K562 (cell line): Measurements from ENCODE around the gene P3H1. TPM values are rescaled to one million over a fixed set of nuclear protein-coding genes. Genes with fewer than 3 reads are reported as not detected.

ENCODE experiments used
- CXXC5 ChIP-seq: fragments of 250-450 bp; sonication (Bioruptor Pico); IDR thresholded peaks from 2 replicates; pipeline ENCODE4 v1.8.0; 2022; ENCODE audit warnings: inconsistent platforms, mild to moderate bottlenecking, moderate library complexity
- FOXJ3 ChIP-seq: sonication (generic); formaldehyde crosslinking; IDR thresholded peaks from 2 replicates; pipeline ENCODE4 v1.4.0; 2020; ENCODE audit warnings: mild to moderate bottlenecking, missing genetic modification reagents
- FOXK1 ChIP-seq: sonication (generic); formaldehyde crosslinking; IDR thresholded peaks from 2 replicates; pipeline ENCODE4 v1.8.0; 2022; ENCODE audit warnings: missing genetic modification reagents, mild to moderate bottlenecking, borderline replicate concordance
- HDGF ChIP-seq: fragments of 450-650 bp; IDR thresholded peaks from 2 replicates; pipeline ENCODE4 v1.6.1; 2016
- HMGN3 ChIP-seq: IDR thresholded peaks from 2 replicates; pipeline ENCODE4 v1.6.1; 2011; ENCODE audit warnings: borderline replicate concordance, low read depth, mild to moderate bottlenecking, mixed read lengths, low read length; ENCODE audit not compliant: insufficient read length; ENCODE audit errors: extremely low read depth
- HNRNPL ChIP-seq: fragments of 200-400 bp; formaldehyde crosslinking; IDR thresholded peaks from 2 replicates; pipeline ENCODE4 v1.6.1; 2017; ENCODE audit warnings: low read depth, mild to moderate bottlenecking, low read length
- HNRNPLL ChIP-seq: fragments of 200-400 bp; formaldehyde crosslinking; IDR thresholded peaks from 2 replicates; pipeline ENCODE4 v1.6.1; 2017; ENCODE audit warnings: low read length, low read depth, mild to moderate bottlenecking; ENCODE audit not compliant: poor library complexity, severe bottlenecking
- MYC ChIP-seq, 2 experiments: fragments of 250-450 bp in 1 of 2; sonication (Bioruptor Pico) in 1 of 2; IDR thresholded peaks; 2 replicates each; pipeline versions ENCODE4 v1.5.1 to v1.6.1; 2012 to 2021; ENCODE audit warnings: low read depth in 2 of 2, borderline replicate concordance in 1 of 2, improper control_type of control experiment in 1 of 2, low read length in 1 of 2, mild to moderate bottlenecking in 1 of 2, moderate library complexity in 1 of 2
- RAD51 ChIP-seq: fragments of 450-650 bp; IDR thresholded peaks from 2 replicates; pipeline ENCODE4 v1.7.1; 2016; ENCODE audit warnings: low read depth, mild to moderate bottlenecking, borderline replicate concordance
- SIN3B ChIP-seq: fragments of 450-650 bp; IDR thresholded peaks from 2 replicates; pipeline ENCODE4 v1.6.1; 2017; ENCODE audit warnings: low read depth, mild to moderate bottlenecking, moderate library complexity
- SMARCA4 ChIP-seq: fragments of 450-650 bp; IDR thresholded peaks from 2 replicates; pipeline ENCODE4 v1.6.1; 2016
- SRSF1 ChIP-seq: fragments of 200-400 bp; formaldehyde crosslinking; IDR thresholded peaks from 2 replicates; pipeline ENCODE4 v1.6.1; 2017; ENCODE audit warnings: mild to moderate bottlenecking, low read depth, low read length, moderate library complexity
- STAT5B ChIP-seq: fragments of 250-450 bp; sonication (Bioruptor Pico); IDR thresholded peaks from 2 replicates; pipeline ENCODE4 v1.8.0; 2021; ENCODE audit warnings: mild to moderate bottlenecking, inconsistent platforms
- TCF7L2 ChIP-seq: fragments of 150-350 bp; IDR thresholded peaks from 2 replicates; pipeline ENCODE4 v1.6.1; 2016; ENCODE audit warnings: low read depth, mild to moderate bottlenecking, low read length, moderate library complexity
- YY1 ChIP-seq, 3 experiments: IDR thresholded peaks; 2 replicates each; pipeline ENCODE4 v1.6.1; 2011; ENCODE audit warnings: low read length in 2 of 3, mild to moderate bottlenecking in 2 of 3, moderate library complexity in 2 of 3, borderline replicate concordance in 1 of 3, control low read depth in 1 of 3, low read depth in 1 of 3; ENCODE audit not compliant: insufficient read depth in 3 of 3, insufficient replicate concordance in 2 of 3, control insufficient read depth in 1 of 3, insufficient read length in 1 of 3; ENCODE audit errors: extremely low read depth in 1 of 3
- ZNF23 ChIP-seq: fragments of 250-450 bp; sonication (Bioruptor Pico); IDR thresholded peaks from 2 replicates; pipeline ENCODE4 v1.4.0; 2020; ENCODE audit warnings: mild to moderate bottlenecking
- polyA plus RNA-seq, 8 experiments: library from polyadenylated mRNA; depleted of rRNA in 4 of 8; stranded (reverse) in 5 of 8; unstranded in 3 of 8; fragments of >200 nt; fragmentation: Nextera tagmentation in 2 of 8; fragmentation: Illumina TruSeq in 1 of 8; extraction: Ambion mirVana in 2 of 8; extraction: Trizol in 1 of 8; gene quantifications; 2 replicates each; pipeline versions ENCODE4 v1.2.1 to v1.2.3, GENCODE V29; 2011 to 2014; ENCODE audit warnings: inconsistent platforms in 1 of 8, missing spikeins in 1 of 8
- total RNA-seq, 7 experiments: library from RNA; depleted of rRNA in 6 of 7; stranded (reverse); fragments of >200 nt in 6 of 7; fragmentation: Illumina TruSeq in 2 of 7; extraction: Trizol in 2 of 7; gene quantifications; 2 replicates each; pipeline versions ENCODE4 v1.2.1 to v1.2.3, GENCODE V29; 2011 to 2021; ENCODE audit warnings: low replicate concordance in 1 of 7
- TF ChIP-seq, protein P1 (sequence below): fragments of 250-450 bp; sonication (Bioruptor Pico); IDR thresholded peaks from 2 replicates; pipeline ENCODE4 v1.6.1; 2021; ENCODE audit warnings: mild to moderate bottlenecking
- TF ChIP-seq, protein P2 (sequence below), 2 experiments: fragments of 150-350 bp in 1 of 2; IDR thresholded peaks; 2 replicates each; pipeline ENCODE4 v1.6.1; 2012 to 2016; ENCODE audit warnings: low read depth in 2 of 2, low read length in 2 of 2, mild to moderate bottlenecking in 1 of 2, moderate library complexity in 1 of 2
- TF ChIP-seq, protein P3 (sequence below), 3 experiments: fragments of 200-800 bp in 1 of 3; fragments of 250-450 bp in 1 of 3; fragments of 450-650 bp in 1 of 3; sonication (Bioruptor Pico) in 1 of 3; sonication (Bioruptor generic) in 1 of 3; formaldehyde crosslinking in 1 of 3; IDR thresholded peaks; 2 replicates each; pipeline versions ENCODE4 v1.6.1 to v1.8.0; 2016 to 2022; ENCODE audit warnings: mild to moderate bottlenecking in 2 of 3, missing genetic modification characterization in 2 of 3, missing compliant biosample characterization in 1 of 3, moderate library complexity in 1 of 3

The P3H1 gene
- total and polyA plus RNA-seq, 9 of the 15 experiments (the other 6 are each of a cell fraction or from before 2014, with no cell fraction given) = 1.7 to 81.7 (median 45.7) TPM

DNA sequence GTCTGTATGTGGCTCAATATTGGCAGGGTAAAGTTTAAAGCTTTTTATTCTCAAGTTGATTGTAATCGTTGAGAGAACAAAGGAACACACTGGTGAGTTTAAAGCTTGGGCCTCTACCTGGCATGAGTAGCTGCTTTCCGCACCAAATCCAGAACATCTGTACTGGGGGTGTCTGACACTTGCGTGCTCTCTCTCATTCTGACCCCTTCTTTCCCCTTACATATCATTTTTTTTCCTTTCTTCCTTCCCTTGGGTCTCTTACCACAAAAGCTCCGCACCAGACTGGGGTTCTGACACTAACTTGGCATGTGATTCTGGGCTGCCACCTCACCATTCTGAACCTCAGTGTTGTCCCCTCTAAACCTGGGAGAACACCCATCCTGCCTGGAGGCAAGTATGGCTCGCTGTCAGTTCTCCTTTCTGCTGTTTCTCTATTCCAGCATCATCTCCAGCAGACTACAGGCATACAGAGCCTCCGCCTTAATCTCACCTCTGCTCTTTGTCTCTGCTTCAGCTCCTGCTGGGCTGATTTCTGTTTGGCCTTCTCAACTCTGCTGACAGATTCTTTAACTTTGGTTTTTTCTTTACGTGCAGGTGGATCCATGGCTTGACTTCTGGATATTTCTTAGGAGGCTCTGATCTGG, 49.2 kb upstream of the P3H1 start (continued):
- TF ChIP-seq MYC (IDR thresholded peaks at IDR 0.05; ENCODE audit: low read depth, low read length) (no peak), MYC (CRISPR knock-in tag; IDR thresholded peaks at IDR 0.05; ENCODE audit: borderline replicate concordance, low read depth) (no peak), HDGF (peak; percentile 65; the same call in 1 of the 2 replicates), HNRNPL (no peak), SRSF1 (no peak), SMARCA4 (0 out of 2 replicates have a peak, but pooled peaks have one; percentile 6), STAT5B (CRISPR knock-in tag) (no peak), RAD51 (no peak), YY1 (IDR thresholded peaks at IDR 0.05; ENCODE audit: borderline replicate concordance in 1 of 3, control insufficient read depth in 1 of 3, extremely low read depth in 1 of 3, insufficient read depth in 3 of 3, insufficient read length in 1 of 3, insufficient replicate concordance in 2 of 3, low read depth in 1 of 3, low read length in 2 of 3) (peak in 1 of 3 experiments; percentile 32), HMGN3 (no peak), HNRNPLL (no peak), SIN3B (no peak), FOXK1 (CRISPR knock-in tag) (no peak), FOXJ3 (CRISPR knock-in tag) (no peak), CXXC5 (CRISPR knock-in tag) (0 out of 2 replicates have a peak, but pooled peaks have one; percentile 8), TCF7L2 (no peak), ZNF23 (CRISPR knock-in tag) (no peak)
- TF ChIP-seq, protein P1, sequence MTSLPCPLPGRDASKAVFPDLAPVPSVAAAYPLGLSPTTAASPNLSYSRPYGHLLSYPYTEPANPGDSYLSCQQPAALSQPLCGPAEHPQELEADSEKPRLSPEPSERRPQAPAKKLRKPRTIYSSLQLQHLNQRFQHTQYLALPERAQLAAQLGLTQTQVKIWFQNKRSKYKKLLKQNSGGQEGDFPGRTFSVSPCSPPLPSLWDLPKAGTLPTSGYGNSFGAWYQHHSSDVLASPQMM (CRISPR knock-in tag) = no peak
- TF ChIP-seq, protein P2, sequence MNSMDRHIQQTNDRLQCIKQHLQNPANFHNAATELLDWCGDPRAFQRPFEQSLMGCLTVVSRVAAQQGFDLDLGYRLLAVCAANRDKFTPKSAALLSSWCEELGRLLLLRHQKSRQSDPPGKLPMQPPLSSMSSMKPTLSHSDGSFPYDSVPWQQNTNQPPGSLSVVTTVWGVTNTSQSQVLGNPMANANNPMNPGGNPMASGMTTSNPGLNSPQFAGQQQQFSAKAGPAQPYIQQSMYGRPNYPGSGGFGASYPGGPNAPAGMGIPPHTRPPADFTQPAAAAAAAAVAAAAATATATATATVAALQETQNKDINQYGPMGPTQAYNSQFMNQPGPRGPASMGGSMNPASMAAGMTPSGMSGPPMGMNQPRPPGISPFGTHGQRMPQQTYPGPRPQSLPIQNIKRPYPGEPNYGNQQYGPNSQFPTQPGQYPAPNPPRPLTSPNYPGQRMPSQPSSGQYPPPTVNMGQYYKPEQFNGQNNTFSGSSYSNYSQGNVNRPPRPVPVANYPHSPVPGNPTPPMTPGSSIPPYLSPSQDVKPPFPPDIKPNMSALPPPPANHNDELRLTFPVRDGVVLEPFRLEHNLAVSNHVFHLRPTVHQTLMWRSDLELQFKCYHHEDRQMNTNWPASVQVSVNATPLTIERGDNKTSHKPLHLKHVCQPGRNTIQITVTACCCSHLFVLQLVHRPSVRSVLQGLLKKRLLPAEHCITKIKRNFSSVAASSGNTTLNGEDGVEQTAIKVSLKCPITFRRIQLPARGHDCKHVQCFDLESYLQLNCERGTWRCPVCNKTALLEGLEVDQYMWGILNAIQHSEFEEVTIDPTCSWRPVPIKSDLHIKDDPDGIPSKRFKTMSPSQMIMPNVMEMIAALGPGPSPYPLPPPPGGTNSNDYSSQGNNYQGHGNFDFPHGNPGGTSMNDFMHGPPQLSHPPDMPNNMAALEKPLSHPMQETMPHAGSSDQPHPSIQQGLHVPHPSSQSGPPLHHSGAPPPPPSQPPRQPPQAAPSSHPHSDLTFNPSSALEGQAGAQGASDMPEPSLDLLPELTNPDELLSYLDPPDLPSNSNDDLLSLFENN (IDR thresholded peaks at IDR 0.05; ENCODE audit: low read depth in 2 of 2, low read length in 2 of 2) = no peak
- TF ChIP-seq, protein P3, sequence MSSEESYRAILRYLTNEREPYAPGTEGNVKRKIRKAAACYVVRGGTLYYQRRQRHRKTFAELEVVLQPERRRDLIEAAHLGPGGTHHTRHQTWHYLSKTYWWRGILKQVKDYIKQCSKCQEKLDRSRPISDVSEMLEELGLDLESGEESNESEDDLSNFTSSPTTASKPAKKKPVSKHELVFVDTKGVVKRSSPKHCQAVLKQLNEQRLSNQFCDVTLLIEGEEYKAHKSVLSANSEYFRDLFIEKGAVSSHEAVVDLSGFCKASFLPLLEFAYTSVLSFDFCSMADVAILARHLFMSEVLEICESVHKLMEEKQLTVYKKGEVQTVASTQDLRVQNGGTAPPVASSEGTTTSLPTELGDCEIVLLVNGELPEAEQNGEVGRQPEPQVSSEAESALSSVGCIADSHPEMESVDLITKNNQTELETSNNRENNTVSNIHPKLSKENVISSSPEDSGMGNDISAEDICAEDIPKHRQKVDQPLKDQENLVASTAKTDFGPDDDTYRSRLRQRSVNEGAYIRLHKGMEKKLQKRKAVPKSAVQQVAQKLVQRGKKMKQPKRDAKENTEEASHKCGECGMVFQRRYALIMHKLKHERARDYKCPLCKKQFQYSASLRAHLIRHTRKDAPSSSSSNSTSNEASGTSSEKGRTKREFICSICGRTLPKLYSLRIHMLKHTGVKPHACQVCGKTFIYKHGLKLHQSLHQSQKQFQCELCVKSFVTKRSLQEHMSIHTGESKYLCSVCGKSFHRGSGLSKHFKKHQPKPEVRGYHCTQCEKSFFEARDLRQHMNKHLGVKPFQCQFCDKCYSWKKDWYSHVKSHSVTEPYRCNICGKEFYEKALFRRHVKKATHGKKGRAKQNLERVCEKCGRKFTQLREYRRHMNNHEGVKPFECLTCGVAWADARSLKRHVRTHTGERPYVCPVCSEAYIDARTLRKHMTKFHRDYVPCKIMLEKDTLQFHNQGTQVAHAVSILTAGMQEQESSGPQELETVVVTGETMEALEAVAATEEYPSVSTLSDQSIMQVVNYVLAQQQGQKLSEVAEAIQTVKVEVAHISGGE (CRISPR knock-in tag; IDR thresholded peaks at IDR 0.05) = 0 out of 6 replicates have a peak, but pooled peaks of 1 of the 3 experiments have one; percentile 12
